Epithelial cell of proximal tubule (primary cell): ENCODE results near the gene SRPX. TPM values are rescaled to one million over a fixed set of nuclear protein-coding genes. Genes with fewer than 3 reads are reported as not detected.

Source experiments
- DNase-seq: peaks from one replicate; pipeline ENCODE4 v3.0.0-alpha.2; 2011; ENCODE audit warnings: low read depth
- H3K4me3 ChIP-seq: 2 replicates; pipeline ENCODE4 v1.5.1; 2011; ENCODE audit warnings: low read depth, mild to moderate bottlenecking, low read length
- total RNA-seq: library from RNA; depleted of rRNA; stranded (reverse); fragments of >200 nt; gene quantifications from 2 replicates; pipeline ENCODE4 v1.2.3, GENCODE V29; 2015
- TF ChIP-seq, protein P1 (sequence below): conservative IDR thresholded peaks from 2 replicates; pipeline ENCODE4 v1.5.1; 2012; ENCODE audit warnings: low read depth, mild to moderate bottlenecking, low read length

The SRPX gene
- total RNA-seq, 1 donor from 2014 or later: 37.0 TPM

DNA sequence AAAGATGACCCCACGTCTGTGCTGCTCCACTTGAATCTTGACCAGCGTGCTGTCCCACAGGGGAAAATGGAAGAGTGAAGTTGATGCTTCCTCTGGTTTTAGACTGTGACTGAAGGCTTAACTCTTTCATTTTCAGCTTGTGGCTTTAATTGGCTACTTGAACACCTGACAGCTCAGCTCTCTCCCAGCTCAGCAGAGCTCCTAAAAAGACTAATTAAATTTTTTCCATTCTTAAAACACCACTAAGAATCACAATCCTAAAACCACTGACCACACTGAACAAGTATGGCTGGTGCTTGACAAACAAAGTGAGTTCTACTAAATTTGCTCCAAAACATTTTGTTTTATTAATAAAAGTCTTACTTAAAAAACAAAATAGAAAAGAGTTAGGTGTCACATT lies 71.7 kb downstream of the SRPX start:
- H3K4me3 ChIP-seq: no peak overlapping the region
- TF ChIP-seq, protein P1, sequence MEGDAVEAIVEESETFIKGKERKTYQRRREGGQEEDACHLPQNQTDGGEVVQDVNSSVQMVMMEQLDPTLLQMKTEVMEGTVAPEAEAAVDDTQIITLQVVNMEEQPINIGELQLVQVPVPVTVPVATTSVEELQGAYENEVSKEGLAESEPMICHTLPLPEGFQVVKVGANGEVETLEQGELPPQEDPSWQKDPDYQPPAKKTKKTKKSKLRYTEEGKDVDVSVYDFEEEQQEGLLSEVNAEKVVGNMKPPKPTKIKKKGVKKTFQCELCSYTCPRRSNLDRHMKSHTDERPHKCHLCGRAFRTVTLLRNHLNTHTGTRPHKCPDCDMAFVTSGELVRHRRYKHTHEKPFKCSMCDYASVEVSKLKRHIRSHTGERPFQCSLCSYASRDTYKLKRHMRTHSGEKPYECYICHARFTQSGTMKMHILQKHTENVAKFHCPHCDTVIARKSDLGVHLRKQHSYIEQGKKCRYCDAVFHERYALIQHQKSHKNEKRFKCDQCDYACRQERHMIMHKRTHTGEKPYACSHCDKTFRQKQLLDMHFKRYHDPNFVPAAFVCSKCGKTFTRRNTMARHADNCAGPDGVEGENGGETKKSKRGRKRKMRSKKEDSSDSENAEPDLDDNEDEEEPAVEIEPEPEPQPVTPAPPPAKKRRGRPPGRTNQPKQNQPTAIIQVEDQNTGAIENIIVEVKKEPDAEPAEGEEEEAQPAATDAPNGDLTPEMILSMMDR: no peak
- DNase-seq: no peak

DNA sequence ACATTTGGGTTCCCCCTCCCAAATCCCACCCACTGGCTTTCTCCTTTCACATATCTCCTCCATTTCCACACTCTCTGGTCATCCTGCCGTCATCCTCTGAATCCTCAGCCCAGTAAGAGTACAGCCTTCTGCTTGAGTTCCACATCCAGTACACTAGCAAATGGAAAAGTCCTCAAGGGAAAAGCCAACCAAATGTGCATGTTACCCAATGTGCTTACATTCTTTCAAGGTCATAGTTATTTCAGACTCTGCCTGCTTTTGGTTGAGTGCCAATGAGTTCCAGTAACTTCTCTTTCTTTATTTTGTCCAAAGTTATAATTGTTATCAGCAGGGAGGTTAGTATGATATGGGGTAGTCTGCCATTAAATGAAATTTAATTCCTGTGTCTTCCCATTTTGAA lies 78.1 kb downstream of the SRPX start:
- TF ChIP-seq, protein P1: no peak
- no peak overlapping the region for H3K4me3 ChIP-seq
- DNase-seq: no peak

DNA sequence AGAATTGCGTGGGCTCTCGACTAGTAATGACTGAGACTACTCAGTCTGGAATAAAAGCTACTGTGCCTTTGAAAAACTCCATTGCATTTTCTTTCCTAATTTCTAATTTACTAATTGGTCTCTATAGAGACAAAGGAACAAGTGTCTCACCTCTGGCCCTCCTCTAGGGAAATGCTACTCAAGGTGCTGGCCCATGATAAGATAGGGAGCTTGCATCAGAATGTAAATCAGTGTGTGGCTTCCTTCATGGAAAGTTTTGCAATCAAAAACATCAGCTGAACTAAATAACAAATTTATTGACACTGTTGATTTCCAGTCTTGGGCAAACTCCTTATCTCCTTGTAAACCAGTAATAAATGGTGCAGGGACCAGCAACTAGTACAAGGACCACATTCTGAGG lies 81.8 kb downstream of the SRPX start:
- H3K4me3 ChIP-seq: no peak overlapping the region
- DNase-seq: no peak
- TF ChIP-seq, protein P1: no peak

DNA sequence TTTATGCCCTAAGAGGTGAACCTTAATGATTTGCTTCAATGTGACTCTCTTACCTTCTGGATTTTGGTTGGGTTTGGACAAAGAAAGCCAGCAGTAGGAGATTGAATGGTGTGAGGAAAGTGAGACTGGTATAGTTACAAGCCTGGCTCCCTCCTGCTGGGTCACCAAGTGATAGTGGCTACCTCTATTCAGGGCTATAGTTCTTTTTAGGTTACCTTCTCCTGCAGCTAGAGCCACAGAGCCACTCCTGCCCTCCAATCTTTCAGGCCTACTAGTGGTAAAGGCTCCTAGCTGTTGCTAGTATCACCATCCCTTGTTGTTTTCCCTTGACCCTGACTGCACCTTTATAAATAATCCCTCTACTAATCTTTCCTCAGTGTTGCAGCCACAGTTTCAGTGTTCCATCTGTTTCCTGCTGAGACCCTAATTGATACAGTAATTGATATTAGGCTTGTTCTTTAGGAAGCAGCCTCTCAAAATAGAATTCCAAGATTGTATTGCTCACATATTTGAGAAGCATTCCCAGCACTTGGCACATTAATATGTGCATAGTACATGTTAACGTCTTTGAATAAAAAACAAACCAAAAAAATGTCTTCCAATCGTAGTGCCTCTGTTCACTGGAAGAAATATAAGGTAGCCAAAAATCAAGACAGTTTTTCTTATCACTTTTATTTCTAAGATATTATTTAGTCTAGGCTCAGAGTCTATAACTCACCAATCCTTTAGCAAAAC lies 82.3 kb downstream of the SRPX start:
- no peak overlapping the region for H3K4me3 ChIP-seq
- DNase-seq: no peak
- TF ChIP-seq, protein P1: no peak

DNA sequence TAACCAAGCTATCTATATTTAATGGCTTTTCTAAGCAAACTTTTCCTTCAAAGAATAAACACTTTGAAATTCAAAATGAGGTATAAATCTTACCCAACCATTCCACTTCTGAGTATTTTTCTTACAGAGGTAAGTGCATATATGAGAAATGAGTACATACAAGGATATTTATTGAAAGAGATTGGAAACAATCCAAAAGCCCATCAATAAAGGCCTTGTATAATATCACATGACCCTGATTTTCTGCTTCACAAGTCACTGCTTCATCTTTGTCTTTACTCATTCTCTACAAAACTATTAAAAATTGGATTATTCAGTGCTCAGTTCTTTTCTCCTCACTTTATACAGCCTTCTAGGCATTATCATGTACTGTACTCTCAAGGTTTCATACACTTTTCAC lies 91.3 kb downstream of the SRPX start:
- H3K4me3 ChIP-seq: no peak overlapping the region
- no peak for DNase-seq
- TF ChIP-seq, protein P1: no peak

DNA sequence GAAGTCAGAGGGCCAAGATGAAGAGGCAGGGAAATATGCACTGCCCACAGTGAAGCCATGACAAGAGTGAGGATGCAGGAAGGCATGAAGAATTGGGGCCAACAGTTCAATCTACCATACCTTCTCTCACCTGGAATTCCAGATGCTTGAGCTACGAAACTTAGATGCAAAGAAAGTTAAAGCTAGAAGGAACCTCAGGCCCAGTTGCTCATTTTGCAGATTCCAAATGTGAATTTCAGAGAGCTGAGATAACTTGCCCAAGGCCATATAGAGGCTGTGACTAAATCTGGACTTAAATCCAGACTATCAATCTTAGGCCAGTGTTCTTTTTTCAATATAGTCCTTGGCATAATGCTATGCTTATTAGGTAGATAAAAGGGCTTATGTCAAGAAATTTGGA lies 92.7 kb downstream of the SRPX start:
- no peak overlapping the region for H3K4me3 ChIP-seq
- no peak for DNase-seq
- TF ChIP-seq, protein P1: no peak

DNA sequence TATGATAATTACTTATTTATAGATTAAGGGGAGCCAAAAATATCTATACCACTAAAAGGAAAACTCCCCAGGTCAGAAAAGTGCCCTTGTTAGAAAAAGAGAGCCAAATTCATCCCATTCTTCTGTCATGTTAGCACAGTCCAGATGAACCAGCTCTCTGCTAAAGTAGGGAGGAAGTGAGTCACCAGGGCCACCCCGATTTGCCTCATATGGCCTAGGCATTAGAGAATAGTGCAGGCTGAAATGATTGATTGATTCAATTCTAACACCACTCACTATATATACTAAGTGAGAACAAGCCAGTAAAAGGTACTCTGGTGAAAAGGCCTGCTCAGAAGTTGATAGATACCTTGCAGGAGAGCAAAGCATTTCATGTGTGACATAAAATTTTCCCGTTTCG lies 94.5 kb downstream of the SRPX start:
- no peak for DNase-seq
- H3K4me3 ChIP-seq: no peak overlapping the region
- TF ChIP-seq, protein P1: no peak
